Measurements from ENCODE around the gene PSAP.

GRCh38 chr10:71804077-71804476 lies 47.0 kb downstream of the PSAP start:
- no peak for TF ChIP-seq CTCF (conservative IDR thresholded peaks at IDR 0.05)
- TF ChIP-seq EZH2 (IDR thresholded peaks at IDR 0.05; ENCODE audit: low read depth): no peak
